Smooth muscle cell (in vitro differentiated cells): ENCODE results near the gene CPPED1. TPM values are rescaled to one million over a fixed set of nuclear protein-coding genes. Genes with fewer than 3 reads are reported as not detected.

Experiments
- DNase-seq: peaks from one replicate; lab custom pipeline; 2025; ENCODE audit not compliant: unreplicated experiment; lab: John Stamatoyannopoulos, UW
- H2AFZ ChIP-seq: fragments of 200-600 bp; sonication (generic); 2 replicates; pipeline ENCODE4 v1.6.0; 2016; ENCODE audit warnings: antibody characterized with exemption, low read depth, mild to moderate bottlenecking
- H3F3A ChIP-seq: fragments of 200-600 bp; sonication (generic); 2 replicates; pipeline ENCODE4 v1.6.0; 2017; ENCODE audit warnings: antibody characterized with exemption, low read depth
- H3K27ac ChIP-seq: fragments of 200-600 bp; sonication (generic); 2 replicates; pipeline ENCODE4 v1.5.1; 2016; ENCODE audit warnings: low read depth, mild to moderate bottlenecking
- H3K27me3 ChIP-seq: fragments of 200-600 bp; sonication (generic); 2 replicates; pipeline ENCODE4 v1.6.1; 2016; ENCODE audit warnings: low read depth, mild to moderate bottlenecking
- H3K36me3 ChIP-seq: fragments of 200-600 bp; sonication (generic); 2 replicates; pipeline ENCODE4 v1.5.1; 2016; ENCODE audit warnings: low read depth
- H3K4me1 ChIP-seq: fragments of 200-600 bp; sonication (generic); 2 replicates; pipeline ENCODE4 v1.5.1; 2016; ENCODE audit warnings: low read depth
- H3K4me2 ChIP-seq: fragments of 200-600 bp; sonication (generic); 2 replicates; pipeline ENCODE4 v1.6.0; 2016; ENCODE audit warnings: mild to moderate bottlenecking
- H3K4me3 ChIP-seq: fragments of 200-600 bp; sonication (generic); 2 replicates; pipeline ENCODE4 v1.5.1; 2016; ENCODE audit warnings: mild to moderate bottlenecking
- H3K79me2 ChIP-seq: fragments of 200-600 bp; sonication (generic); 2 replicates; pipeline ENCODE4 v1.6.0; 2016; ENCODE audit warnings: low read depth, mild to moderate bottlenecking
- H3K9ac ChIP-seq: fragments of 200-600 bp; sonication (generic); 2 replicates; pipeline ENCODE4 v1.6.0; 2016; ENCODE audit warnings: low read depth
- H3K9me3 ChIP-seq: fragments of 200-600 bp; sonication (generic); replicated peaks from 2 replicates; pipeline ENCODE4 v1.5.1; 2016; ENCODE audit warnings: low read depth
- H4K20me1 ChIP-seq: fragments of 200-600 bp; sonication (generic); 2 replicates; pipeline ENCODE4 v1.6.0; 2016; ENCODE audit warnings: low read depth
- CTCF ChIP-seq: fragments of 200-600 bp; sonication (generic); IDR thresholded peaks from 2 replicates; pipeline ENCODE4 v1.5.1; 2017; ENCODE audit warnings: borderline replicate concordance, mild to moderate bottlenecking, antibody characterized with exemption; ENCODE audit not compliant: insufficient read depth, poor library complexity, severe bottlenecking
- WGBS: methylation state at CpG from one replicate; pipeline ENCODE4 v1.1.7; 2016; ENCODE audit warnings: low lambda C conversion rate; 5-methylcytosine and 5-hydroxymethylcytosine counted together
- polyA plus RNA-seq: library from polyadenylated mRNA; unstranded; fragments of >200 nt; fragmentation: Nextera tagmentation; extraction: Ambion mirVana; gene quantifications from 2 replicates; pipeline ENCODE4 v1.2.1, GENCODE V29; 2016
- total RNA-seq: library from RNA; depleted of rRNA; stranded (reverse); fragments of >200 nt; gene quantifications from 2 replicates; pipeline ENCODE4 v1.2.3, GENCODE V29; 2014

The CPPED1 gene
- total and polyA plus RNA-seq, 2 experiments from 2014 or later = 17.2 to 20.9 TPM

GRCh38 chr16:12613992-12614661, 189.6 kb downstream of the CPPED1 start:
- no peaks in the 10 kb centered on the region for H3K79me2 ChIP-seq
- no peak for TF ChIP-seq CTCF
- no peaks in the 10 kb centered on the region for H3K4me1 ChIP-seq
- H3K27ac ChIP-seq = no peak overlapping the region
- no peaks in the 10 kb centered on the region for H3K36me3 ChIP-seq
- no peaks in the 10 kb centered on the region for H4K20me1 ChIP-seq
- H3K4me2 ChIP-seq = no peak overlapping the region
- H2AFZ ChIP-seq = no peak overlapping the region
- no peaks in the 10 kb centered on the region for H3F3A ChIP-seq
- H3K4me3 ChIP-seq = no peak overlapping the region
- no peaks in the 10 kb centered on the region for H3K27me3 ChIP-seq
- WGBS = 86% methylated on average over 14 of the region's 14 CpGs
- no peaks in the 10 kb centered on the region for H3K9me3 ChIP-seq
- no peak overlapping the region for H3K9ac ChIP-seq
- no peak for DNase-seq

- no peaks in the 10 kb centered on the region for H3K36me3 ChIP-seq
- no peak for DNase-seq
- H3K4me2 ChIP-seq = no peak overlapping the region
- no peak overlapping the region for H3K9ac ChIP-seq
- no peak for TF ChIP-seq CTCF
- no peaks in the 10 kb centered on the region for H3K27me3 ChIP-seq
- peak overlapping the region; percentile 55 for H3K27ac ChIP-seq
- 42% methylated on average over 15 of the region's 15 CpGs for WGBS
- H2AFZ ChIP-seq = no peak overlapping the region
- H3F3A ChIP-seq = no peaks in the 10 kb centered on the region
- H3K79me2 ChIP-seq = no peaks in the 10 kb centered on the region
- no peak overlapping the region for H3K4me3 ChIP-seq
- no peaks in the 10 kb centered on the region for H3K9me3 ChIP-seq
- no peaks in the 10 kb centered on the region for H3K4me1 ChIP-seq
- H4K20me1 ChIP-seq = no peaks in the 10 kb centered on the region
These were observed 190.3 kb downstream of the CPPED1 start for GRCh38 chr16:12613131-12613991.

- no peaks in the 10 kb centered on the region for H3K27me3 ChIP-seq
- no peak overlapping the region for H2AFZ ChIP-seq
- no peaks in the 10 kb centered on the region for H3K4me1 ChIP-seq
- H4K20me1 ChIP-seq = no peaks in the 10 kb centered on the region
- H3K79me2 ChIP-seq = no peaks in the 10 kb centered on the region
- no peak overlapping the region for H3K4me2 ChIP-seq
- H3K27ac ChIP-seq = peak overlapping the region; percentile 55
- DNase-seq = no peak
- no peak for TF ChIP-seq CTCF
- no peaks in the 10 kb centered on the region for H3F3A ChIP-seq
- no peak overlapping the region for H3K4me3 ChIP-seq
- 86% methylated on average over 9 of the region's 9 CpGs for WGBS
- no peaks in the 10 kb centered on the region for H3K9me3 ChIP-seq
- no peak overlapping the region for H3K9ac ChIP-seq
- no peaks in the 10 kb centered on the region for H3K36me3 ChIP-seq
These were observed 191.0 kb downstream of the CPPED1 start for GRCh38 chr16:12612598-12613101.
